C4-2B (cell line): Measurements from ENCODE around the gene PCDHGB2.

Experiments used
- CTCF ChIP-seq: fragments of 450-650 bp; conservative IDR thresholded peaks from 2 replicates; pipeline ENCODE4 v1.5.1; 2017; ENCODE audit warnings: mild to moderate bottlenecking
- ZFX ChIP-seq: fragments of 450-650 bp; IDR thresholded peaks from 2 replicates; pipeline ENCODE4 v1.6.1; 2017

GRCh38 chr5:141355641-141356040, 4.2 kb upstream of the PCDHGB2 start:
- TF ChIP-seq CTCF (no peak), ZFX (no peak)
